Epithelial cell of prostate (primary cell): Measurements from ENCODE around the gene DUSP2.

Experiments used
- DNase-seq: peaks from one replicate; pipeline ENCODE4 v3.0.0-alpha.2; 2011; ENCODE audit warnings: low read depth, low spot score
- H3K27ac ChIP-seq: fragments of 450-650 bp; 2 replicates; pipeline ENCODE4 v1.5.1; 2017; ENCODE audit warnings: mild to moderate bottlenecking

The DUSP2 gene

DNA sequence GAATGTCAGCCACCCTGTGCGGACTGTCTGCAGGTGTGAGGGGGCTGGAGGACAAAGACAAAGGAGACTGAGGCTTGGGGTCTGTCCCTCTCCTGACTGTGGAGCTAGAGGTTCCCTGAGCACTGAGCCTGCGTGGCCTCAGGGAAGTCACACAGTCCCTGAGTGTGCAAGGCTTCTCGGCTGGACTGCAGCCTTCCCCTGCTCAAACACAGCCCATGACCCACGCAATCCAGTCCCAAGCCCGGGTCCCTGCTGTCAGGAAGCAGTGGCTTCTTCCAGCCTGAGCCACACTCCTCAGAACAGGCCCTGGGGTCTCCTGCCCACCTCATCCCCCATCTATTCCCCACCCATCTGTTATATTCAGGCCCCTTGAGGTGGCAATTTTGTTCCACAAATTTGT, 9.6 kb downstream of the DUSP2 start:
- no peak for DNase-seq
- no peak overlapping the region for H3K27ac ChIP-seq

DNA sequence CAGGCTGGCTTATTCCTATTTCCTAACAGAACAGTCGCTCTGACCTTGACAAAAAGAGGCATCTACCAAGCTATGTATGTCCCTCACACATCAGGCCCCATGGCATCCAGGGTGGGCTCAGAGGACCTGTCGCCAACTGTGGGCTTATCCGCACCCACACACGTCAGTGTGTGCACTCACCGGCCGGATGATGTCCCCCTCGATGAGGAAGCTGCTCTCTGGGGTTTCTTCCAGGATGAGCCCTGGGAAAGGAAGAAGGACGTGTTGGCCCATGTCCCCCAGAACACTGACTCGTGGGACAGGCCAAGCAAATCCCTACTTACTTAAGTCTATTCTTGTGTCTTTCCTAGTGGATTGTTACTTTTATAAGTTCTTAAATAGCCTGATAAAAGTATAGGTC, 10.1 kb downstream of the DUSP2 start:
- no peak for DNase-seq
- no peak overlapping the region for H3K27ac ChIP-seq

DNA sequence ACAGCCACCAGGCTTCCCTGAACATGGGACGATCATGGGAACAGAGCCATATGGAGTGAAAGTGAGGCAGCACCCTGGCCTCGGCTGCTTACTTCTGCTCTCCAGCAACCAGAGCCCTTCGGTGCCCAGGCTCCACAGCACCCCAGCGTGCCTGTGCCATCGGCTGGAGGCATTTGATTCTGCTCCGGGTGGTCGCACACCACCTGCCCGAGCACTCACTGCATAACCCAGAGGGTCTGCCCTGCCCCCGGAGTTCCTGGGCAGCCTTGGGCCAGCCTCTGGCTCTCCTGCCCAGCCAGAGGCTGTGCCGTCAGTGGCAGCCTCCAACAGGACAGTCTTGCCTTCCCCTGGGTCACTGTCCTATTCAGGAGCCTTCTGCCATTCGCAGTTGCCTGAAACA, 10.8 kb downstream of the DUSP2 start:
- no peak for DNase-seq
- H3K27ac ChIP-seq = no peak overlapping the region

DNA sequence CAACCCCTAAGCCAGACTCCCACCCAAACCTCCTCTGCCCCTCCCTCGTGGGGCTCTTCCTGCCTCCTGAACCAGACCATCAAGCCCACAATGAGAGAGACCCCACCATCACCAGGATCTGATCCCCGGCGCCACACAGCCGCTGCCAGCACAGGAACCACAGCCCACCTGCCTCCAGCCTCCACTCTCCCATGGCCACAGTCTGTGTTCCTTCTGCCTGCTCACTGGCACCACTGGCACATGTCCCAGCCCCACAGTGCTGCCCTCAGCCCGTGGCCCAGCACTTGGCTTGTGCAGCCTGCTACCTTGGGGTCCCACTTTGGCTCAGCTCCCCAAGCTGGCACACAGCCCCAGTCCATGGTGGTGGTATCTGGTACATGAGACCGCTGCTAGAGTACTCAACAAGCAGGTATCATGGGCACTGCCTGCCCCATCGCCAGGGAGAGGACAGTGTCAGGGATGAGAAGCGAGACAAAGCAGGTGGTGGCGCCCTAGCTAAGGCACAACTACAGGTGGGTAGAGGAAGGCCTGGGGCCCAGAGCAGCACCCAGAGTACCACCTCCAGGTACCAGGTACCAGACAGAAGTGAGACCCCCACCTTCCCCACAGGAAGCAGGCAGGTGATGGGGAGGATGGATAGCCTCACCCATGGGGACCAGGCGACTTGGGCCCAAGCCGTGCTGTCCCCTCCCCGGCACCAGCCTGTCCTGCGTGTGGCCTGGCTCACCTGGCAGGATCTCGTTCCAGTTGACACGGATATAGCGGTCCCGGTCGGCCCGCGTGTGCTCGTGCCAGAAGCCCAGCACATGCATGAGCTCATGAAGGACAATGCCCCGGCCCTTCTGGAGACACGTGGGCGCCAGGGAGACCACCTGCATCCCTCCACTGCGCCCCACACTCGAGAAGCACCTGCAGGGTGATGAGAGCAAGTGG, 13.2 kb downstream of the DUSP2 start:
- DNase-seq = no peak
- H3K27ac ChIP-seq = no peak overlapping the region

DNA sequence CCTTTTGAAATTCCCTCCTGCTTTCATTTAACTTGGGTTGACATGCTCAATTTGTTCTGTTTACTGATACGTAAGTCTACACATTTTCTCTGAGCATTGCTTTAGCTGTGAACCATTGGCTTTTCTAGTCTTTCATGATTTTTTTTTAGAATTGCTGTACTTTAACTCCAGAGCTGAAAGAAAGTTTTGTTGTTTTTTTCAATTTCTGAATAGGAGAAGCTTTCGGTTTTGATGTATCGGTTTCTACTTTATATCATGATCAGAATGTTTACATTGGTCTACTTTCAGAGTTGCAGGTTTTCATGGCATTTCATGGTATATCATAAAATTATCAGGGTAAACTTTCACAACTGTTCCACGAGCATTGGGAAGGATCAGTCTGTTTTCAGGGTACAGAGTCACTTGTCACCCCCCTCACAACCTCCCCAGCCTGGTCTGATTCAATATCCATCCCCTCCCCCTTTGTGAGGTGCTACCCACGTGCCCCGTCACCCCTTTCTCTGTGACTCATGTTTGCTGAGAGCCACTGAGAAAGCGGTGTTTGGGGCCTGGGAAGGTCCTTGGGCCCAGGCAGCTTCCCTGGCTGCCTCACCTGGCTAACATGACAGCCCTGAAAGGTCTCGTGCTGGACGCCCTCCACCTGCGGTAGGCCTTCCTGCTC, 14.0 kb downstream of the DUSP2 start:
- no peak for DNase-seq
- no peak overlapping the region for H3K27ac ChIP-seq

DNA sequence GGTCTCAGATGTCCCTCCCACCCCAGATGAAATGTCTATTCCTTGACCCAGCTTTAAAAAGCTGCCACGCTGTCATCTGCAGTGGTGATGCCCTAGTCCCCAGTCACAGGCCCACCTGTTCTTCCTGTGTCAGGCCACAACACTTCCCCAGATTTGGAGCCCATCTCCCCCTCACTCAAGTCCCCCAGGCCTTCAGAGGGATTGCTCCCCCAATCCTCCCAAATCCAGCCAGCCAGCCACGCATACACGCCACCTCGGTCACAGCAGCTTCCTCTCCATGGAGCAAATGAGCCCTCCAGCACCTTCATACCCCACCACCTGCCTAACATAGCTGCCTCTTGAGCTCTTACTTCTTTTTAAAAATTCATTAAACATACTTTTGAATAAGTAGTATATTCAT, 14.8 kb downstream of the DUSP2 start:
- no peak for DNase-seq
- H3K27ac ChIP-seq = no peak overlapping the region

DNA sequence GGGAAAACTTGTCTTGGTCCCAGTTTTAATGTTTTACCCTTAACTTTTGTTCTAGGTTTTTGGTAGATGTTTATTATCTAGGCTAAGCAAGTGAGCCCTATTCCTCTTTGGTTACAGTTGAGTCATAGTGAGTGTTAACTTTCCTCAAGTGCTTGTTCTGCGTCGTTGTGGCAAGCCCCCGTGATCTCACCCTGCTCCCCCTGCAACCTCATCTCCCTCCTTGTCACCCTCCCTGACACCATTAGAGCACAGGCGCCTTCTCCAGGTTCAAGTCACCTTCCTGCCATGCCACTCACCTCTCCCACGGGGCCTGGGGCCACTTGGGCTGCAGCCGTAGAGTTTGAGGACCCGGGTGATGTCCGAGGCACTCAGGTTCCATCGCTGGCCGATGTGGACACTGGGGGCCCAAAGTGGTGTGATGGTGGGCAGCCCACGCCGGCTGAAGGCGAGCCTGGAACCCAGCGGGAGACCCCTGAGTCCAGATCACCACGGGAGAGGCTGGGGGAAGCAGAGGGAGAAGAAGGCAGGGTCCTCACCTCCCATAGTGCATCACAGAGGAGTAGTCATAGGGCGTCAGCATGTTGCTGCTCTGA, 15.6 kb downstream of the DUSP2 start:
- no peak overlapping the region for H3K27ac ChIP-seq
- DNase-seq = no peak

DNA sequence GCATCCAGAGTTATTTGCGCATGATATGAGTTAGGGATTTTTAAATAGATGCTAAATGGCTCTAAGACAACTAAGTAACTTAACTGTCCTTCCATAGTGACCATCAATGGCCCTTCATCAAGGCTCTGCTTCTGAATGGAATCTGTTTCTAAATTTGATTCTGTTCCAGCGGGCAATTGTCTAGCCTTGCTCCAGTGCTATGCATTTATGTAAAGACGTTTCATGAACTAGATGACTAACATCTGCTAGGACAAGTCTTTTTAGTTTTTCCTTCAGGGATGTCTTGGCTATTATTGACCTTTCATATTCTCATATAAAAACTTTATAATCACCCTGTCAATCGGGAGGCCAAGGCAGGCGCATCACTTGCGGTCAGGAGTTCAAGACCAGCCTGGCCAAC, 16.8 kb downstream of the DUSP2 start:
- no peak overlapping the region for H3K27ac ChIP-seq
- no peak for DNase-seq

DNA sequence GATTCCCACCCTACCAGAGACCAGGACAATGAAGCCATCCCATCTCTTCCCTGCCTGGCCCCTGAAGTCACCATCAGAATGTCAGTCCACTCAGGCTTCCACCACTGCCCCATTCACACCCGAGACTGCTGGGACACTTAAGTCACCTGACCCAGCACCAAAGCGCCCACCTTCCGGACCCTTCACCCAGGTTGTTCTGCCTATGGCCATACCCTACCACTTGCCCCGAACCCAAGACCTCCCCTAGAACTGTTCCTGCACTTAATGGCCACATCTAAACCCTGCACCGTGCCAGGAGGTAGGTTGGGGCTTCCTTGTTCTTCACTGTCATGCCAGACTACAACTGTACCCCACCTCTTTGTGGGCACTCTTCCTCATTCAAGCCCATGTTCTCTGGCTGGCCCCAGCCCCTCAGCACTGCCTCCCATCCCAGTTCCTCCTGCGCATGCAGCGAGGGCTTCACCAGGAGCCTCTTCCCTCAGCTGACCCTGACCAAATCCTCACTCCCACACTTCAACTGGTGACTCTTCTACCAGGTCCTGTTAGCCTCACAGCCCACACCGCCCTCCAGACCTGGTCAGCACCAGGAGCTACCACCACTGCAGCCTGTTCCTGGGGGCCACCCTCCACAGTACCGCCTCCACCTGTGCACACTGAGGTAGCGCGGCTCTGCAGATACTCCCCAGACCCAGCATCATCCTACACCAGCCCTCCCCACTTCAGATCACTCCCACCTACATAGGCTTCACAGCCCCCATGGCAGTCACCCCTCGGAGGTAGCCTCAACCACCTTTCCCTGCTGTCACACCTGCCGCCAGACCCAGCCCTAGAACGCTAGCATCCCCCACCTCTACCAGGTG, 20.6 kb downstream of the DUSP2 start:
- no peak for DNase-seq

DNA sequence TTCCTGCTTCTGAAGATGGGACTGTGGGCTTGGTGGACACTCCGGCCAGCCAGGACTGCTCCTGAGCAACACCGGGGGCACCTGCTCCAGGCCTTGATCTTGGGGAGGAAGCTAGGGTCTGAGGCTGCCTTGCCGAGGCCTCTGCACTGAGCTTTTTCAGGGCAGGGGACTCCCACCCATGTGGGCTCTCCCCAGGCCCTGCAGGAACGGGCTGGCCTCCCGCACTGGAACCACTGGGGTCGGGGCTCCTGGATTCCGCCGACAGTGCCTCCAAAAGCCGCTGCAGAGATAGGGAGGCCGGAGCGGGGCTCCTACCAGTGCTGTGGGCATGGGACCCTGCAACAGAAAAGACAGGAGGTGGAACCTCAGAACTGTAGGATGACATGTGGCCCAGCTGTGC, 21.3 kb downstream of the DUSP2 start:
- no peak overlapping the region for H3K27ac ChIP-seq
- no peak for DNase-seq

More for the DNA sequence above, 20.6 kb downstream of the DUSP2 start:
- H3K27ac ChIP-seq = no peak overlapping the region

DNA sequence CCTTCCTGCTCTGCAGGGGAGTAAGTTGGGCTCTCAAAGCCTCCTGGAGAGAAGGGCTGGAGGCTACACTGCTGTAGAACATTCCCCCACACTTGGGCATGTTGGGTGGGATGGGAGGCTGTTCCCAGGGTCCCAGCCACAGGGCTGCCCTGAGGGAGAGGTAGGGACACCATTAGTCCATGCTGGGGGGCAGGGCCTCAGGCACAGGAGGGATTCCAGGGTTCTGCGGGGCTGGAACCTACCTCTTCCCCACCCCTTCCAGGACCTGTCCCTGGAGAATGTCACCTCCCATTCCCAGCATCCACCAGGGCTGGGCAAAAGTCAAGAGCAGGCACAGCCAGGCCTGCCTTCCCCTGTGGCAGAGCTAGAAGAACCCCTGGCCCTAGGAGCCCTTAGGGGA, 21.9 kb downstream of the DUSP2 start:
- DNase-seq = no peak
- H3K27ac ChIP-seq = no peak overlapping the region

DNA sequence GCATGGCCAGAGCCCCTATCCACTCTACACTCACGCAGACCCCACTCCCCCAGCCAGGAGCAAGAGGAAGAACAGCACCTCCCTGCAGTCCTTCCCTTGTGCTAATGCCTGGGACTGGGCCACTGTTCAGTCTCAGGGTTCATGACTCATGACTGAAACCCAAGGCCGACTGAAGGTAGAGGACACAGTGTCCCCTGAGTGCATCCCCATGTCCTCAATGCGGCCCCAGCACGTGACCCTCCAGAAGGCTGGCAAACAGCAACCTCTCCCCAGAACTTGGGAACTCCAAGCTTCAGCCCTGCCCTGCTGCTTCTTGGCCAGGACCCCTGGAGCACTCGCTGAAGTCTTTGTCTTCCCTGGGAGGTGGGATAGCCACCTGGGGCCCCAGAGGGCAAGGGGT, 22.8 kb downstream of the DUSP2 start:
- DNase-seq = no peak
- no peak overlapping the region for H3K27ac ChIP-seq

DNA sequence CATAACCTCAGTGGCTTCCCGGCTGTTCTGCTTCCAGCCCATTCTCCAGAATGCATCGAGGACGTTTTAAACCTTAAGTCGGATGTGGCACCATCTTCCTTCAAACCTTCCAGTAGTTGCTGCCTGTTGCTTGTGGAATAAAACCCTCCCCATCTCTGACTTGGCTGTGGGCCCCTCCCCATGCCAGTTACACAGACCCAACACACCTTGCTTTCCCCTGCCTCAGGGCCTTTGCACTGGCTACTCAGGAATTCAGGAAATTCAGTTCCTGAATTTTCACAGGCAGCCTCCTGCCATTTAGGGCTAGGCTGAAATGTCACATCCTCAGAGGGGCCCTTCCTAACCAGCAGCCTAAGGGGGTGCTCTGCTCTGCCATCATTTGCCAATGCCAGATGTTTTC, 23.8 kb downstream of the DUSP2 start:
- H3K27ac ChIP-seq = no peak overlapping the region
- DNase-seq = no peak

DNA sequence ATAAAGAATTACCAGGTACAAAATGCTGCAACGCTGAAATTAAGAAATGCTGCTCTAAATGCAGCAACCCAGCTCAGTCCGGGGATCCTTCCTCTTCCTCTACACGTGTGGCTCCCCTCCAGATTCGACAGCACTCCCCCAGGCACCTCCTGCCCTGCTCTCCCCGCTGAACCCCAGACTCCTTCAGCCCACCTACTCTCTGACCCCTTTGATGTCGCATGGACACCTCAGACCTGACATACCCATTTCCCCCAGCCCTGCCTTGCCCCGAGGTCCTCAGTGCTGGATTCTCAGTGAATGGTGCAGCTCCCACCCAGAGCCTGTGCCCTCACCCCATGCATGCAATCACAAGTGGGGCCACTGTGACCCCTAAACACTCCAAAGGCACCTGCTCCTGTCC, 24.2 kb downstream of the DUSP2 start:
- no peak overlapping the region for H3K27ac ChIP-seq
- no peak for DNase-seq

DNA sequence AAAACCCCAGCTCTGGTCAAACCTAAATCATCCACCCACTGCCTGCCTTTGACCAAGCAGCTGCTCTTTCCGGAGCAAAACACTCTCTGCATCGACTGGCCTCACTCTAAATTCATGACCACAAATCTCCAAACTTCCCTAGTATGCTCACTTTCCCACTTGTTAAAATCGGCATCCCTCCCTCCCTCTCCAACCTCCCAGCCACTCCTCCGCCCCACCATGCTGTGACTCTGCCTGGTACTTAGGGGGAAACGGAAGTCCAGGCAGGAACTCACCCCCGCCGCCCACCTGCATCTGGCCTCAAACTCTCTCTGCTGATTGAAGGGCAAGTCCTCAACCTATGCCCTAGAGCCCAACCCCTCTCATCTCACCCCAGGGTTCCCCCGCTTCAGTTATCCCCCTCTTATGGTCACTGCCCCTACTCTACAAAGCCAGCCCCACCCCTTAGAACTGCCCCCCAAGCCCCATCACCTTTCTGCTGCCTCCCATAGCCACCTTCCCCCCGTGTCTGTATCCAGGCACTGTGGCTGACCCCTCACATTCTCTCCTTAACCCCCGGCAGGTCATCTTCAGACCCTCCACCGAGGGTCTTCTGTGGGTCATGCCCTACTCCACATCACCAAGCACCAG, 25.0 kb downstream of the DUSP2 start:
- no peak overlapping the region for H3K27ac ChIP-seq
- no peak for DNase-seq

DNA sequence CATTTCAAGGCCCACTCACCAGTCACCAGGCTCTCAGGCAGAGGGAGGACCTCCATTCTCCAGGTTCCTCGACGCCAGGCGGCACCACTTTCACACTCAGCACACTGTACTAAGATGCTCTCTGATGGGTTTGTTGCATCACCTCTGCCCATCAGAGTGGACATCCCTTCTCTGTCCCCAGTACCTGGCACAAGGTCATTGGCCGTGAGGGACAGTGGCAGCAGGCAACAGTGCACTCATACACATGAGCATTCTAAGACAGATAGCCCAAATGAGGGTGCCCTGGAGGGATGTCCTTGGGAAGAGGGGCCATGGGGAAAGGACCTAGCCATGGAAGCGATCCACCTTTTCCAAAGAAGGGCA, 25.9 kb downstream of the DUSP2 start:
- H3K27ac ChIP-seq = no peak overlapping the region
- DNase-seq = no peak

DNA sequence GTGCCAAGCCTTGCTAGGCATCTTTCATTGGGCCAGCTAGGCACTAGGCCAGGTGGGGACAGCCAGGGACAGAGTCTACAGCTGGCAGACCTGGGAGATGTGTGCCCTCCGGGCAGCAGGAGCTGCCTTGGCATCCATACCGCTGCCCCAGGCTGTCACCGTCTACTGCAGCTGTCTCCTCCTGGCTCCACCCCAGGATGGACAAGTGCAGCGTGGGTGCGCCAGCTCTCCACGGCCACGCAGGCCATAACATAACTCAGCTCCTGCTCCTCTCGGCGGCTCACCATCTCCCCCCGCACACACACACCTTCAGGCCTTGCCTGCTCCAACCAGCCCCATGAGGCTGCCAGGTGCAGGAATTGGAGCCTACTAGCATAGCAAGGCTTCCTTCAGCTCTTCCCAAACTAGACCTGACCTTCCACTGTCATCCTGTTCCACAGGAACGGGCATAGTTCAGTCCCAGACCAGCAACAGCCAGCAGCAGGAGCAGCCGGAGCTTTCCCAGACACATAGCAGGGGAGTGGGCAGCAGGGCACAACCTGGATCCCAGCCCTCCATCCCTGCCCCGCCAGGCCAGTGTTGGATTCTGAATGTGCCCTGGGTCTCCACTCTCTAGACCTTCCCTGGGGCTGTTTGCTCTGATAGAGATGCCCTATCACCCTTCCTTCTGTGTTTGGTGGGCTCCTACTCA, 26.4 kb downstream of the DUSP2 start:
- H3K27ac ChIP-seq = no peak overlapping the region
- no peak for DNase-seq

DNA sequence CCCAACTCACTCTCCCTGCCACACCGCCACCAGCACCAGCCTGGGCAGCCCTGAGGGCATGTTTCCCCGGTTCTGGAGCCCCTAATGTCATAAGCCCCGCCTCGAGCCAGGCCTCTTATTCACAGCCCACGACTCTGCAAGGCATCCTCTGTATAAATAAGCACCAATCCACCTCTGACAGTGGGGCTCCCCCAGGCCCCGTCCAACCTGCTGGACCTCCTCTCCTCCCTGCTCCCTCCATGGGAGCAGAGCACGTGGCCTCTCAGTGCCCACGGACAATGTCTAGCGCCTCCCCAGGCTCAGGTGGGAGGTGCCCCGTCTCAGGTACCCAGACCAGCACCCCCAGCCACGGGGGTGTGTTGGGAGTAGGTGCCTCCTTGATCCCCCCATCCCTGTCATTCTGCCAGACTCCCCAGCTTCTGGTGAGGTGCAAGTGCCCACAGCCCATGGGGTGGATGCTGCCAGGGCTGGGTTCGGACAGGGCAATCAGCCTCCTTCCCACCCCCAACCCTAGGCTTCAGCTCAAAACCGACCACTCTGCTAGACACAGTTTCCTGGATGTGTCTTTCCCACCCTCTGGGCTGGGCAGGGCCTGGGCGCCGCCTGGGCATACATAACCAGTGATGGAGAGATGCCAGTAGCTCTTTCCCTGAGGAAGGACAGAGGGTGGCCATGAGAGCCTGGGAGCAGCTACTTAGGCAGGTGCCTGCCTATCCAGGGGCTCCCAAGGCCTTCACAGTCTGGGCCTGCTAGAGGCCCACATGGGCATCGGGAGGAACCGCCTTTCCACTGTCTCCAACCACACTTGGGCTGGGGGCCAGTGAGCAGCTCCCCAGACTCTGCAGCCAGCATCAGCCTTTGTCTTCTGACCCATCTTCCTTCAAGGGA, 27.3 kb downstream of the DUSP2 start:
- DNase-seq = no peak
- H3K27ac ChIP-seq = no peak overlapping the region
